PC-3 (cell line): Measurements from ENCODE around the gene OR1D2. TPM values are rescaled to one million over a fixed set of nuclear protein-coding genes. Genes with fewer than 3 reads are reported as not detected.

Source experiments
- ATAC-seq: fragments of 200-7000 bp; cut with Tn5 transposase; 2 replicates; pipeline ENCODE4 v1.9.1; 2020; ENCODE audit warnings: mild to moderate bottlenecking, moderate library complexity
- BruUV-seq: library from RNA; stranded (reverse); fragments of 400-500 nt; replicated peaks from 2 replicates; lab custom pipeline; 2021; lab: Mats Ljungman, UMichigan
- CTCF ChIA-PET: fragments of 300-600 bp; sonication (Branson Sonifier 250); formaldehyde crosslinking; loops from one replicate; lab custom pipeline; 2022; ENCODE audit warnings: antibody characterized with exemption; lab: Charles Lee
- POLR2A ChIA-PET: fragments of 300-600 bp; sonication (Branson Sonifier 250); formaldehyde crosslinking; loops from one replicate; lab custom pipeline; 2022; ENCODE audit warnings: antibody characterized with exemption; ENCODE audit not compliant: unreplicated experiment; lab: Charles Lee
- DNase-seq: peaks from one replicate; pipeline ENCODE4 v3.0.0-alpha.2; 2015
- H2AFZ ChIP-seq: fragments of 300-600 bp; sonication (generic); 2 replicates; pipeline ENCODE4 v1.6.0; 2016; ENCODE audit warnings: antibody characterized with exemption, low read length
- H3F3A ChIP-seq: fragments of 300-600 bp; sonication (generic); one replicate; pipeline ENCODE4 v1.6.0; 2017; ENCODE audit warnings: antibody characterized with exemption, low read length, control low read depth, mild to moderate bottlenecking; ENCODE audit not compliant: unreplicated experiment
- H3K27ac ChIP-seq: fragments of 300-600 bp; sonication (generic); 2 replicates; pipeline ENCODE4 v1.5.1; 2016; ENCODE audit warnings: mild to moderate bottlenecking, low read length
- H3K27me3 ChIP-seq: fragments of 300-600 bp; sonication (generic); 2 replicates; pipeline ENCODE4 v1.6.1; 2016; ENCODE audit warnings: low read length, mixed read lengths
- H3K36me3 ChIP-seq: fragments of 300-600 bp; sonication (generic); 2 replicates; pipeline ENCODE4 v1.6.1; 2016; ENCODE audit warnings: low read depth, mixed run types, low read length, mixed read lengths
- H3K4me1 ChIP-seq: fragments of 300-600 bp; sonication (generic); 2 replicates; pipeline ENCODE4 v1.5.1; 2016; ENCODE audit warnings: low read length; ENCODE audit not compliant: insufficient read depth
- H3K4me2 ChIP-seq: fragments of 300-600 bp; sonication (generic); 2 replicates; pipeline ENCODE4 v1.6.0; 2016; ENCODE audit warnings: low read length
- H3K4me3 ChIP-seq: fragments of 300-600 bp; sonication (generic); 2 replicates; pipeline ENCODE4 v1.5.1; 2016; ENCODE audit warnings: mild to moderate bottlenecking, low read length, mixed read lengths
- H3K79me2 ChIP-seq: fragments of 300-600 bp; sonication (generic); 2 replicates; pipeline ENCODE4 v1.6.1; 2017; ENCODE audit warnings: low read length, mixed read lengths
- H3K9ac ChIP-seq: fragments of 300-600 bp; sonication (generic); 2 replicates; pipeline ENCODE4 v1.6.0; 2016; ENCODE audit warnings: mild to moderate bottlenecking, low read length
- H3K9me2 ChIP-seq: fragments of 300-600 bp; sonication (generic); replicated peaks from 2 replicates; pipeline ENCODE4 v1.6.1; 2016; ENCODE audit warnings: mixed run types, low read length, mixed read lengths
- H3K9me3 ChIP-seq: fragments of 300-600 bp; sonication (generic); 2 replicates; pipeline ENCODE4 v1.6.1; 2016; ENCODE audit warnings: low read length, mixed read lengths
- H4K20me1 ChIP-seq: fragments of 300-600 bp; sonication (generic); 2 replicates; pipeline ENCODE4 v1.6.1; 2016; ENCODE audit warnings: low read length, mixed read lengths
- EZH2 ChIP-seq: fragments of 300-600 bp; sonication (generic); IDR thresholded peaks from one replicate; pipeline ENCODE4 v1.6.1; 2017; ENCODE audit warnings: antibody characterized with exemption, mild to moderate bottlenecking, low read length; ENCODE audit not compliant: unreplicated experiment
- EZH2phosphoT487 ChIP-seq: fragments of 300-600 bp; sonication (generic); IDR thresholded peaks from 2 replicates; pipeline ENCODE4 v1.6.1; 2018; ENCODE audit warnings: mild to moderate bottlenecking, antibody characterized with exemption, low read length, borderline replicate concordance
- intact Hi-C: fragments of 100-400 bp; cut with micrococcal nuclease; formaldehyde crosslinking; loops from 2 replicates; pipeline ENCODE4 v1.9.0; 2023
- total RNA-seq: library from RNA; depleted of rRNA; stranded (reverse); fragments of >200 nt; gene quantifications from 2 replicates; pipeline ENCODE4 v1.2.3, GENCODE V29; 2014
- TF ChIP-seq, protein P1 (sequence below): fragments of 300-600 bp; sonication (generic); conservative IDR thresholded peaks from 2 replicates; pipeline ENCODE4 v1.5.1; 2017; ENCODE audit warnings: antibody characterized with exemption, low read depth, mild to moderate bottlenecking, low read length

Gene OR1D2
- total RNA-seq, 1 experiment from 2014 or later, result not detected

DNA sequence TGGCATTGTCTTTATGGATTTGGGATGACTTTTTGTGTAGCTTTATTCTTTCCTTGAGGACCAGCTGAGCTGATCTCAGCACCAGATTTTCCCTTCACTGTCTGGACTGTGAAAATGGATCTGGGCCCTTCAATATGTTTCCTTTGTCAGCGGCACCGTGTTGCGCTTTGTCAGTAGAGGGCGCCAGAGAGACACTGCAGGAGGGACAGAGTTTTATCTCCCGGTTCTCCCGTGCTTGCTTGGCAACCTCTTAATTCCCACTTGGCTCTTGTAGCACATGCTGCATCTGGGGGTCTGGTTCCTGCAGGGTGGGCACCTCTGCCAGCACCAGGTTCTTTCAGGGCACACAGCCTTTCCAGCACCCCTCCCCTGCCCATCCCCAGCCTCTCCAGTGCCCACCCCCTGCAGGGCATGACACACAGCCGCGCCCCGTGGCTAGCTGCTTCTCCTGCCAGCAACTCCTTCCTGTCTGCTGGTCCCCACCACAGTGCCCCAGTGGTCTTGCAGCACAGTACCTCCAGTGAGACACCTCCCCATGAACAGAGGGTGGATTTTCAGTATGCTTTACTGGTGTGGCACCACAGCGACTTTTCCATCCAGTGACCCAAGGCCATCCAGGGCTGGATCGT is 60.4 kb downstream of the OR1D2 start:
- ATAC-seq (no peak), DNase-seq (no peak)
- H3K9ac ChIP-seq, result no peak overlapping the region
- H3K9me2 ChIP-seq, result no peaks in the 10 kb centered on the region
- ChIA-PET POLR2A (no interaction called here), CTCF (no interaction called here)
- no peaks in the 10 kb centered on the region for H3K9me3 ChIP-seq
- no peak for TF ChIP-seq EZH2phosphoT487
- TF ChIP-seq, protein P1, sequence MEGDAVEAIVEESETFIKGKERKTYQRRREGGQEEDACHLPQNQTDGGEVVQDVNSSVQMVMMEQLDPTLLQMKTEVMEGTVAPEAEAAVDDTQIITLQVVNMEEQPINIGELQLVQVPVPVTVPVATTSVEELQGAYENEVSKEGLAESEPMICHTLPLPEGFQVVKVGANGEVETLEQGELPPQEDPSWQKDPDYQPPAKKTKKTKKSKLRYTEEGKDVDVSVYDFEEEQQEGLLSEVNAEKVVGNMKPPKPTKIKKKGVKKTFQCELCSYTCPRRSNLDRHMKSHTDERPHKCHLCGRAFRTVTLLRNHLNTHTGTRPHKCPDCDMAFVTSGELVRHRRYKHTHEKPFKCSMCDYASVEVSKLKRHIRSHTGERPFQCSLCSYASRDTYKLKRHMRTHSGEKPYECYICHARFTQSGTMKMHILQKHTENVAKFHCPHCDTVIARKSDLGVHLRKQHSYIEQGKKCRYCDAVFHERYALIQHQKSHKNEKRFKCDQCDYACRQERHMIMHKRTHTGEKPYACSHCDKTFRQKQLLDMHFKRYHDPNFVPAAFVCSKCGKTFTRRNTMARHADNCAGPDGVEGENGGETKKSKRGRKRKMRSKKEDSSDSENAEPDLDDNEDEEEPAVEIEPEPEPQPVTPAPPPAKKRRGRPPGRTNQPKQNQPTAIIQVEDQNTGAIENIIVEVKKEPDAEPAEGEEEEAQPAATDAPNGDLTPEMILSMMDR, result peak; percentile 42
- no peak overlapping the region for H3K27ac ChIP-seq
- H3K27me3 ChIP-seq, result no peaks in the 10 kb centered on the region
- no peaks in the 10 kb centered on the region for H3F3A ChIP-seq
- H3K79me2 ChIP-seq, result no peaks in the 10 kb centered on the region
- BruUV-seq, result no TSS peak
- 0 out of 2 replicates have a peak, but pooled peaks cover 6% of the 10 kb centered on the region for H3K4me1 ChIP-seq
- no peak overlapping the region for H2AFZ ChIP-seq
- H3K36me3 ChIP-seq, result no peaks in the 10 kb centered on the region
- intact Hi-C loops, result no loop called here
- no peak overlapping the region for H3K4me2 ChIP-seq
- H3K4me3 ChIP-seq, result no peak overlapping the region
- no peaks in the 10 kb centered on the region for H4K20me1 ChIP-seq

DNA sequence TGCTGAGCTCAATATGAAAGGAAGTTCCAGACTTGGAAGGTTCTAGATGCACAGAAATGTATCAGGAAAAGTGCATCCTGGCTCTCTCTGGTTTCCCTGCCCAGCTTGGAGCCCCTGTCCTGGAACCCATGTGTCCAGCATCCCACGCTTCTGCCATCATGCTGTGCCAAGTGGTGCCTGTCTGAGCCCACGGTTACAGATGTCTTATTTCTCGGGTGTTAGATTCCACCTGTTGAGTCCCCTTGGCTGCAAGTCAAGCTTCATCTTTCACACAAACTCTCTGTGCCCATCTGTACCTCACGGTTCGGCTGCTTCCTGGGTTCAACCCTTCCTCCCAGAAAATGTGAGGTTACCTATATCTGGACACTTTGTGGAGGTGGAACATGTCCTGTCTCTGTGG is 63.3 kb downstream of the OR1D2 start:
- no peak overlapping the region for H3K27ac ChIP-seq
- ChIA-PET CTCF (no interaction called here), POLR2A (no interaction called here)
- no peaks in the 10 kb centered on the region for H3K36me3 ChIP-seq
- no TSS peak for BruUV-seq
- H3K4me2 ChIP-seq, result no peak overlapping the region
- no peaks in the 10 kb centered on the region for H3K9me2 ChIP-seq
- H3K9ac ChIP-seq, result no peak overlapping the region
- DNase-seq (no peak), ATAC-seq (no peak)
- H4K20me1 ChIP-seq, result no peaks in the 10 kb centered on the region
- no peaks in the 10 kb centered on the region for H3K27me3 ChIP-seq
- intact Hi-C loops, result no loop called here
- no peaks in the 10 kb centered on the region for H3K79me2 ChIP-seq
- no peak overlapping the region for H2AFZ ChIP-seq
- no peak overlapping the region for H3K4me3 ChIP-seq
- no peaks in the 10 kb centered on the region for H3K9me3 ChIP-seq
- TF ChIP-seq EZH2phosphoT487, result no peak
- TF ChIP-seq EZH2, result no peak
- TF ChIP-seq, protein P1, result no peak
- no peaks in the 10 kb centered on the region for H3F3A ChIP-seq
- no peaks in the 10 kb centered on the region for H3K4me1 ChIP-seq

DNA sequence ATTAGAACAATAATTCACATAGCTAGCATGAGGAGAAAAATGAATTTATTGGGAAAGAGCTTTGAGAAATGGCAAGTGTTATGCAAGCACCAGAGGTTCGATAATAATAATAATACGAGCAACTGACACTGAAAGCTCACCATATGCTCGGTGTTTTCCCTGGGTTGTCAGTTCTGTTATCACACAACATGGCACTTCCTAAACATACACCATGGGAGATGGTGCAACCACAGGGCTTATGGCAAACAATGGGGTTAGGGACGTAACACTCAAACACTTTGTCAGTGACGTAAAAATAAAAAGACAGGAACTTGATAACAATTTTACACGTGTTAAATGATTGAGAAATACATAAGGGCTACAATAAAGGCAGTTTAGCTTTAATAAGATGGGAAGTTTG is 64.5 kb downstream of the OR1D2 start:
- Histone ChIP-seq H4K20me1 (no peaks in the 10 kb centered on the region), H3K27ac (no peak overlapping the region), H3K9me3 (no peaks in the 10 kb centered on the region), H3K4me2 (no peak overlapping the region), H3K4me3 (no peak overlapping the region), H3K79me2 (no peaks in the 10 kb centered on the region), H3K9ac (no peak overlapping the region), H3K27me3 (no peaks in the 10 kb centered on the region), H2AFZ (no peak overlapping the region), H3K4me1 (no peaks in the 10 kb centered on the region), H3K9me2 (no peaks in the 10 kb centered on the region), H3F3A (no peaks in the 10 kb centered on the region), H3K36me3 (no peaks in the 10 kb centered on the region)
- intact Hi-C loops, result no loop called here
- TF ChIP-seq, protein P1, result no peak
- TF ChIP-seq EZH2phosphoT487 (no peak), EZH2 (no peak)
- BruUV-seq, result no TSS peak
- ChIA-PET CTCF (no interaction called here), POLR2A (no interaction called here)
- DNase-seq, result no peak
- ATAC-seq, result no peak
